ENCODE measurements around the gene GSTA2.
"Not testable (repeated sequence)": the region's sequence is repeated elsewhere in the genome, so short reads cannot be mapped to it uniquely, and the experiment has no call there.

Gene GSTA2

GRCh38 chr6:52760105-52760765 is 3.0 kb downstream of the GSTA2 start:
- DNase-seq (ENCODE audit: low read depth): no peak

GRCh38 chr6:52759085-52759484 is 4.2 kb downstream of the GSTA2 start:
- no peak for DNase-seq (ENCODE audit: low read depth)

DNA sequence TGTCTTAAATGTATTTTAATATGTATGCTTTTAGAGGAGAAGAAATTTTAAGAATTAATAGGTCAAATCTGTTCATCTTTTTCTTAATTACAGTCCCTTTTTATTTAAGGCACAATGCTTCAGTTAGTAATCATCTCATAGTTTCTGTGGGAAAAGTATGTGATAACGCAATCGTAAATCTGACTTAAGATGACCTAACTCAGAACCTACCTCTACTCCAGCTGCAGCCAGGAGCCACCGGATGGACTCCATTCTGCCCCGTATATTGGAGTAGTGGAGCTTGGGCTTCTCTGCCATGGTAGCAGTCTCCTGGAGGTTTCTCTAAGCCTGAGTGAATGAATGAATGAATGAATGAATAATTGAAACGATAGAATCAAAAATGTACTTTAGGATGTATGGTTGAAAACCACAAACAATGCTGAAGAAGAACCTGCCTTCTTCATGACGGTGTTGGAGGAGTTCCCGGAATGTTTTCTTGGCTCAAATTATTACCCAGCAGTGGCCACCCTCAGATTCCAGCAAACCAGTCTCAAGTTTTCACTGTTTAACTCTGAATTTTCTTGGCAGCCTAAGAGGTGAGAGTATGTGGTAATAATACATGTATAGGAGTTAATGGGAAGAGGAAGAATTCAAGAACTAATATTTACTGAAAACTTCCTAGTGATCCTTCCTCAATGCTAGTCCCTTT is 5.5 kb downstream of the GSTA2 start:
- not testable (repeated sequence) for DNase-seq (ENCODE audit: low read depth)

DNA sequence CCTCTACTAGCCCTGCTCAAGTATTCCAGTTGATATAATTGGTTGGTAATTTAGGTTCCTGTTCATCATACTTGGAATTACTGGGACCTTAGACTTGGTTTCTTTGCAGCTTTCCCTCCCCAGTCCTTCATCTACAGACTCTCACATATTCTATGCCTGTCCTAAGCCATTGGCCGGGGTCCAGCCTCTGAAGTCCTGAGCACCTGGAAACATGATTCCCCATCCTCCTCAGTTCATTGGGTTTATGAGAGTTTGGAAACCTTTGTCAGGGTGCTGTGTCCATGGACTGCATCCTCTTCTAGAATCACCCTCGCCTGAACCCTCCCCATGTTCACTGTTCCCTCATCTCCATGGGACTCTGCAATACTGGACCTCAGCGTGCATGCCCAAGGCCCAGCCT is 8.8 kb downstream of the GSTA2 start:
- no peak for DNase-seq (ENCODE audit: low read depth)

GRCh38 chr6:52753137-52753536 is 10.1 kb downstream of the GSTA2 start:
- DNase-seq (ENCODE audit: low read depth): not testable (repeated sequence)

GRCh38 chr6:52752310-52752709 is 11.0 kb downstream of the GSTA2 start:
- DNase-seq (ENCODE audit: low read depth): no peak

GRCh38 chr6:52749556-52750152 is 13.6 kb downstream of the GSTA2 start:
- DNase-seq (ENCODE audit: low read depth): no peak

- not testable (repeated sequence) for DNase-seq (ENCODE audit: low read depth)
Measured at GRCh38 chr6:52747301-52747700, 16.0 kb downstream of the GSTA2 start.

GRCh38 chr6:52746213-52746612 is 17.1 kb downstream of the GSTA2 start:
- no peak for DNase-seq (ENCODE audit: low read depth)

DNA sequence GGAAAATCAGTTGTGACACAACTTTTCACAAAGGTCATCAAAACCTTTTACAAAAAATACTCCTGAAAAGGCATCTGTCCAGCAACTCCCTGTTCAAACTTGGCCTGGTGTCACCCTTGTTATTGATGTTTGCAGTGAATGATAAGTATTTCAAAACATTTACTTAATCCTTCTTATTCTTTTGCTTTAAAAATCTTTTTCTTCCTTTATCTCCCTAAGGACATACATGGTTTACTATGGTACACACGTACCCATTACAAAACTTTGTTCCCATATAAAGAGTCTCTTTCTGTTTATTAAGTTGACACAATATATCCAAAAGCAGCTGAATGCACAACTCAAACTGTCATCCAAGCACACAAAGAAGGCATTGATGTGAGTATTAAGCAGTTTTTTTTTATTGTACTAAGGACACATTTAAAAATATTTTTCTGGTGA is 17.5 kb downstream of the GSTA2 start:
- DNase-seq (ENCODE audit: low read depth): no peak

DNA sequence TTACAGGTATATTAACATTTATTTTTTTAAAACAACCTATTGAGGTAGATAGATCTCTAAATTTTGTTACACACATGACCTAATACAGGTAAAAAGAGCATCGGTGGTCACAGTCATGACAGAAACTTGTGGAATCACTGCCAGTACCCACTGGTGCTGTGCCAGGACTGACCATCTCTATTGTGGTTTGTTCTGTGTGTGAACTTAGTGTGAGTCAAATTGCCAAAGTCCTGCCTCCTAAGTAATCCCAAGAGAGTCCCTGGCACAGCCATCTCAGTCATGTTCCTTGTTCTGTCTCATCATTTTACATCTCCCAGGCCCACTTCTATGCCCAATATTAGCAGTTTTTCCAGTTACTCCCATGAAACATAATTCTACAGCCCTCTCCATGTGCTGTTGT is 21.4 kb downstream of the GSTA2 start:
- DNase-seq (ENCODE audit: low read depth): no peak

- DNase-seq (ENCODE audit: low read depth): no peak
Measured at GRCh38 chr6:52739627-52740026, 23.6 kb downstream of the GSTA2 start.

DNA sequence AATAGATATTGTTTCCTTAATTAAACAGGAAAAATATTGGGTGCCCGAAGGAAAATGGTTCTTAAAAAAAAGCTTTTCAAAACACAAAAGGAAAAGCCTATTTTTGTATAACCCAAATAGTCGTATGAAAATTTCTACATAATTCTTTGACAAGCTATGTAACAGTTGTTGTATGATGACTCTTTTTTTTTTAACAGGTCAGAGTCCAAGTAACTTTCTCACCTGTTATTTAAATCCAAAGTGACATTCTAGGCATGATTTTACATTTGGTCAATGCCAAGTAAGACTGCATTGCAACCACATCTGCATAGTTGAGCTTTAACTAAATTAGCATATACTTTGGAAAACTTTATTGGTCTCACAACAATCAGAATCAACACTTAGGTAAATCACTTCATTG is 24.1 kb downstream of the GSTA2 start:
- DNase-seq (ENCODE audit: low read depth): no peak

- DNase-seq (ENCODE audit: low read depth): no peak
Measured at GRCh38 chr6:52736145-52736544, 27.1 kb downstream of the GSTA2 start.

- no peak for DNase-seq (ENCODE audit: low read depth)
Measured at GRCh38 chr6:52735071-52735470, 28.2 kb downstream of the GSTA2 start.

GRCh38 chr6:52734072-52734471 is 29.2 kb downstream of the GSTA2 start:
- no peak for DNase-seq (ENCODE audit: low read depth)

- DNase-seq (ENCODE audit: low read depth): no peak
Measured at GRCh38 chr6:52733172-52733571, 30.1 kb downstream of the GSTA2 start.

DNA sequence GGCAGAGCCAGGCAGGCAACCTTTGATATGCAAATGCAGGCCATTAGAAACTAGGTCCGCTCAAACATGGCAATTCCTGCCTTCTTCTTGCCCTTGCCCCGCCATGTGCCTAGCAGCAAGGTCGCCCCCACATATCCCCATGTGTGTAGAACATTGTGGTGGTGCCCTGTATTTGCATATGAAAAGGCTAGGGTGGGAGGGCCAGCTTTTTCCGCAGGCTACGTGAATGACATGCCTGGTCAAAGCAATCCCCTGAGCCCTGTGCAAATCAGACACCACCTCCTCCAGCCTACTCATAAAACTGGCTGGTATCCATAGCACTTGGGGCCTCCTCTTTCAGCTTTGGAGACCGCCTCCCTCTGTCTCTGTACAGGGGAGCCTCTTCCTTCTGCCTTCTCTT is 31.6 kb downstream of the GSTA2 start:
- no peak for DNase-seq (ENCODE audit: low read depth)

DNA sequence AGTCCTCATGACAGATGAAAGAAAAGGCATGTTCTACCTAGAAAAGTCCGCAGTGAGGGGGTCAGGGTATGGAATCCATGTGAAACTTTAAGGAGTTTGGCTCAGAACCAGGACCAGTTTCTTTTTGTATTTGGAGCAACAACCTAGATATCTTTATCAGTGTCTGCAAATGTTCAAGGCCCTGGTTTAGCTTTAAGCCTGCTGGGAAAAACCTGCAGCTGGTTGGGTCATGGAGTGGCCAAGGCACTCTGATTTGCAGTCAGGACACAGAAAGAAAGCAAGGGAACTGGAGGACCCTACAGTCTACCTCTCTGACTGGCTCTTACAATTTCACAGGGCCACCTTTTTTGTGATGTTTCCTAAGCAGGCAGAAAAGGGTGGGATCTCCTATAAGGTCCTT is 33.7 kb downstream of the GSTA2 start:
- no peak for DNase-seq (ENCODE audit: low read depth)

- no peak for DNase-seq (ENCODE audit: low read depth)
Measured at GRCh38 chr6:52728394-52728793, 34.9 kb downstream of the GSTA2 start.

GRCh38 chr6:52727908-52728307 is 35.4 kb downstream of the GSTA2 start:
- no peak for DNase-seq (ENCODE audit: low read depth)

GRCh38 chr6:52726741-52727535 is 36.3 kb downstream of the GSTA2 start:
- no peak for DNase-seq (ENCODE audit: low read depth)

GRCh38 chr6:52726193-52726542 is 37.1 kb downstream of the GSTA2 start:
- DNase-seq (ENCODE audit: low read depth): no peak
